ENCODE data around the gene UBC. TPM values are rescaled to one million over a fixed set of nuclear protein-coding genes. Genes with fewer than 3 reads are reported as not detected.

Gene UBC
- total and polyA plus RNA-seq, 9 of the 15 experiments (the other 6 are each of a cell fraction or from before 2014, with no cell fraction given), result 533 to 1,153 (median 813) TPM

DNA sequence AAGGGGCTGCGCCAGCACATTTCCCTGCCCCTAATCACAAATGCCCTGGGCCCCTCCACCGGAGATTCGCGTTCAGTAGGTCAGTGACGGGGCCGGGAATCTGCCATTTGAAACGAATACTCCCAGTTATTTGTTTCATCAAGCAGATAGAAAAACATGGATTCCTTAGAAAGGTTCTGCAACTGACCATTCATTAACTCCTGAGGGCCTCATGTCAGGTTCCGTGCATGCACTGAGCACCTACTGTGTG, 25.6 kb upstream of the UBC start:
- Histone ChIP-seq H3K79me2 (ENCODE audit: control insufficient read depth, insufficient read depth, low read length) (no peaks in the 10 kb centered on the region), H3K27ac (ENCODE audit: extremely low read depth, low read depth, low read length) (peak overlapping the region; percentile 87), H3K9me3 (replicated peaks; ENCODE audit: control insufficient read depth, insufficient read depth, low read depth, low read length) (no peaks in the 10 kb centered on the region), H3K4me3 (peak overlapping the region; percentile 54), H3K9me1 (ENCODE audit: control insufficient read depth, insufficient read depth, low read length) (no peaks in the 10 kb centered on the region), H3K27me3 (ENCODE audit: control insufficient read depth in 2 of 2, insufficient read depth in 2 of 2, low read length in 2 of 2) (no peaks in the 10 kb centered on the region), H2AFZ (ENCODE audit: low read depth, low read length) (peak overlapping the region; percentile 86), H3K4me2 (ENCODE audit: insufficient read depth, low read length) (peak overlapping the region; percentile 95), H3K9ac (ENCODE audit: insufficient read depth in 1 of 2, low read depth in 2 of 2, low read length in 2 of 2) (peak overlapping the region; percentile 77 to 83; a peak in 3 of 4 replicates), H3K4me1 (replicated peaks in 1 of 2; ENCODE audit: control insufficient read depth in 2 of 2, insufficient read depth in 2 of 2, low read length in 2 of 2) (peaks cover 9 to 12% of the 10 kb centered on the region in 2 experiments; a peak in 3 of 5 replicates), H4K20me1 (replicated peaks; ENCODE audit: control insufficient read depth, insufficient read depth, low read length) (0 out of 2 replicates have a peak, but pooled peaks cover 3% of the 10 kb centered on the region), H3K36me3 (ENCODE audit: control insufficient read depth, insufficient read depth, low read length) (peaks cover 4% of the 10 kb centered on the region; the same call in 1 of the 3 replicates)
- in situ Hi-C loops (cut with MboI) (no loop called here), intact Hi-C loops (cut with micrococcal nuclease) (loop anchor here (1.0 to 2.0 kb wide), 2 partner anchors 55 to 73 kb away; no protein-coding TSS in a partner anchor)
- DNase-seq (ENCODE audit: extremely low read depth in 1 of 4, low spot score in 3 of 4) (no peak), ATAC-seq (no peak), FAIRE-seq (no peak)
- CTCF ChIA-PET (ENCODE audit: low intra/inter-chr PET ratio), result interaction anchor here (1.0 to 4.4 kb wide), 2 partner anchors 33 to 173 kb away, joined by 3 to 46 read pairs; no protein-coding TSS in a partner anchor
- POLR2A ChIA-PET, result interaction anchor here (0.7 to 4.0 kb wide), 11 partner anchors 9 to 35 kb away, joined by 3 to 127 read pairs (median 6); partner anchors contain the start of gene UBC
- WGBS (ENCODE audit: insufficient coverage, low coverage, missing lambda C conversion rate), result 0% methylated on average over 8 of the region's 8 CpGs
- TSS peak; percentile 100 for BruUV-seq (replicated peaks)
- TF ChIP-seq, protein P1, sequence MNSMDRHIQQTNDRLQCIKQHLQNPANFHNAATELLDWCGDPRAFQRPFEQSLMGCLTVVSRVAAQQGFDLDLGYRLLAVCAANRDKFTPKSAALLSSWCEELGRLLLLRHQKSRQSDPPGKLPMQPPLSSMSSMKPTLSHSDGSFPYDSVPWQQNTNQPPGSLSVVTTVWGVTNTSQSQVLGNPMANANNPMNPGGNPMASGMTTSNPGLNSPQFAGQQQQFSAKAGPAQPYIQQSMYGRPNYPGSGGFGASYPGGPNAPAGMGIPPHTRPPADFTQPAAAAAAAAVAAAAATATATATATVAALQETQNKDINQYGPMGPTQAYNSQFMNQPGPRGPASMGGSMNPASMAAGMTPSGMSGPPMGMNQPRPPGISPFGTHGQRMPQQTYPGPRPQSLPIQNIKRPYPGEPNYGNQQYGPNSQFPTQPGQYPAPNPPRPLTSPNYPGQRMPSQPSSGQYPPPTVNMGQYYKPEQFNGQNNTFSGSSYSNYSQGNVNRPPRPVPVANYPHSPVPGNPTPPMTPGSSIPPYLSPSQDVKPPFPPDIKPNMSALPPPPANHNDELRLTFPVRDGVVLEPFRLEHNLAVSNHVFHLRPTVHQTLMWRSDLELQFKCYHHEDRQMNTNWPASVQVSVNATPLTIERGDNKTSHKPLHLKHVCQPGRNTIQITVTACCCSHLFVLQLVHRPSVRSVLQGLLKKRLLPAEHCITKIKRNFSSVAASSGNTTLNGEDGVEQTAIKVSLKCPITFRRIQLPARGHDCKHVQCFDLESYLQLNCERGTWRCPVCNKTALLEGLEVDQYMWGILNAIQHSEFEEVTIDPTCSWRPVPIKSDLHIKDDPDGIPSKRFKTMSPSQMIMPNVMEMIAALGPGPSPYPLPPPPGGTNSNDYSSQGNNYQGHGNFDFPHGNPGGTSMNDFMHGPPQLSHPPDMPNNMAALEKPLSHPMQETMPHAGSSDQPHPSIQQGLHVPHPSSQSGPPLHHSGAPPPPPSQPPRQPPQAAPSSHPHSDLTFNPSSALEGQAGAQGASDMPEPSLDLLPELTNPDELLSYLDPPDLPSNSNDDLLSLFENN (IDR thresholded peaks at IDR 0.05; ENCODE audit: low read depth in 2 of 2, low read length in 2 of 2), result no peak
- TF ChIP-seq ZNF146 (CRISPR knock-in tag; IDR thresholded peaks at IDR 0.05; ENCODE audit: unreplicated experiment) (no peak), HNRNPH1 (optimal IDR thresholded peaks at IDR 0.05; ENCODE audit: low read depth, low read length) (no peak), GATAD2A (IDR thresholded peaks at IDR 0.05) (peak; percentile 81; the same call in 1 of the 2 replicates), KLF16 (IDR thresholded peaks at IDR 0.05) (no peak), ZNF263 (CRISPR knock-in tag; IDR thresholded peaks at IDR 0.05; ENCODE audit: borderline replicate concordance) (no peak), SRSF3 (IDR thresholded peaks at IDR 0.05; ENCODE audit: insufficient read depth, low read length) (no peak)
- TF ChIP-seq, protein P2, sequence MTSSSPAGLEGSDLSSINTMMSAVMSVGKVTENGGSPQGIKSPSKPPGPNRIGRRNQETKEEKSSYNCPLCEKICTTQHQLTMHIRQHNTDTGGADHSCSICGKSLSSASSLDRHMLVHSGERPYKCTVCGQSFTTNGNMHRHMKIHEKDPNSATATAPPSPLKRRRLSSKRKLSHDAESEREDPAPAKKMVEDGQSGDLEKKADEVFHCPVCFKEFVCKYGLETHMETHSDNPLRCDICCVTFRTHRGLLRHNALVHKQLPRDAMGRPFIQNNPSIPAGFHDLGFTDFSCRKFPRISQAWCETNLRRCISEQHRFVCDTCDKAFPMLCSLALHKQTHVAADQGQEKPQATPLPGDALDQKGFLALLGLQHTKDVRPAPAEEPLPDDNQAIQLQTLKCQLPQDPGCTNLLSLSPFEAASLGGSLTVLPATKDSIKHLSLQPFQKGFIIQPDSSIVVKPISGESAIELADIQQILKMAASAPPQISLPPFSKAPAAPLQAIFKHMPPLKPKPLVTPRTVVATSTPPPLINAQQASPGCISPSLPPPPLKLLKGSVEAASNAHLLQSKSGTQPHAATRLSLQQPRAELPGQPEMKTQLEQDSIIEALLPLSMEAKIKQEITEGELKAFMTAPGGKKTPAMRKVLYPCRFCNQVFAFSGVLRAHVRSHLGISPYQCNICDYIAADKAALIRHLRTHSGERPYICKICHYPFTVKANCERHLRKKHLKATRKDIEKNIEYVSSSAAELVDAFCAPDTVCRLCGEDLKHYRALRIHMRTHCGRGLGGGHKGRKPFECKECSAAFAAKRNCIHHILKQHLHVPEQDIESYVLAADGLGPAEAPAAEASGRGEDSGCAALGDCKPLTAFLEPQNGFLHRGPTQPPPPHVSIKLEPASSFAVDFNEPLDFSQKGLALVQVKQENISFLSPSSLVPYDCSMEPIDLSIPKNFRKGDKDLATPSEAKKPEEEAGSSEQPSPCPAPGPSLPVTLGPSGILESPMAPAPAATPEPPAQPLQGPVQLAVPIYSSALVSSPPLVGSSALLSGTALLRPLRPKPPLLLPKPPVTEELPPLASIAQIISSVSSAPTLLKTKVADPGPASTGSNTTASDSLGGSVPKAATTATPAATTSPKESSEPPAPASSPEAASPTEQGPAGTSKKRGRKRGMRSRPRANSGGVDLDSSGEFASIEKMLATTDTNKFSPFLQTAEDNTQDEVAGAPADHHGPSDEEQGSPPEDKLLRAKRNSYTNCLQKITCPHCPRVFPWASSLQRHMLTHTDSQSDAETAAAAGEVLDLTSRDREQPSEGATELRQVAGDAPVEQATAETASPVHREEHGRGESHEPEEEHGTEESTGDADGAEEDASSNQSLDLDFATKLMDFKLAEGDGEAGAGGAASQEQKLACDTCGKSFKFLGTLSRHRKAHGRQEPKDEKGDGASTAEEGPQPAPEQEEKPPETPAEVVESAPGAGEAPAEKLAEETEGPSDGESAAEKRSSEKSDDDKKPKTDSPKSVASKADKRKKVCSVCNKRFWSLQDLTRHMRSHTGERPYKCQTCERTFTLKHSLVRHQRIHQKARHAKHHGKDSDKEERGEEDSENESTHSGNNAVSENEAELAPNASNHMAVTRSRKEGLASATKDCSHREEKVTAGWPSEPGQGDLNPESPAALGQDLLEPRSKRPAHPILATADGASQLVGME (CRISPR knock-in tag; IDR thresholded peaks at IDR 0.05), result no peak
- TF ChIP-seq, protein P3, sequence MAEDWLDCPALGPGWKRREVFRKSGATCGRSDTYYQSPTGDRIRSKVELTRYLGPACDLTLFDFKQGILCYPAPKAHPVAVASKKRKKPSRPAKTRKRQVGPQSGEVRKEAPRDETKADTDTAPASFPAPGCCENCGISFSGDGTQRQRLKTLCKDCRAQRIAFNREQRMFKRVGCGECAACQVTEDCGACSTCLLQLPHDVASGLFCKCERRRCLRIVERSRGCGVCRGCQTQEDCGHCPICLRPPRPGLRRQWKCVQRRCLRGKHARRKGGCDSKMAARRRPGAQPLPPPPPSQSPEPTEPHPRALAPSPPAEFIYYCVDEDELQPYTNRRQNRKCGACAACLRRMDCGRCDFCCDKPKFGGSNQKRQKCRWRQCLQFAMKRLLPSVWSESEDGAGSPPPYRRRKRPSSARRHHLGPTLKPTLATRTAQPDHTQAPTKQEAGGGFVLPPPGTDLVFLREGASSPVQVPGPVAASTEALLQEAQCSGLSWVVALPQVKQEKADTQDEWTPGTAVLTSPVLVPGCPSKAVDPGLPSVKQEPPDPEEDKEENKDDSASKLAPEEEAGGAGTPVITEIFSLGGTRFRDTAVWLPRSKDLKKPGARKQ (CRISPR knock-in tag; IDR thresholded peaks at IDR 0.05), result no peak

Measured in K562 (cell line).